Upper lobe of right lung (tissue), 1 donor: ENCODE results near the gene PTPRM. TPM values are rescaled to one million over a fixed set of nuclear protein-coding genes. Genes with fewer than 3 reads are reported as not detected.

Experiments used
- ATAC-seq: fragments of 200-7000 bp; cut with Tn5 transposase; one replicate; pipeline ENCODE4 v1.9.1; 2020; ENCODE audit warnings: mild to moderate bottlenecking, moderate library complexity
- DNase-seq: peaks from one replicate; pipeline ENCODE4 v3.0.0-alpha.2; 2020
- H3K27ac ChIP-seq: fragments of 200-600 bp; one replicate; pipeline ENCODE4 v1.8.0; 2022
- H3K27me3 ChIP-seq: fragments of 200-600 bp; one replicate; pipeline ENCODE4 v1.8.0; 2022; ENCODE audit warnings: mild to moderate bottlenecking
- H3K36me3 ChIP-seq: fragments of 200-600 bp; one replicate; pipeline ENCODE4 v1.8.0; 2022
- H3K4me1 ChIP-seq: fragments of 200-600 bp; one replicate; pipeline ENCODE4 v1.8.0; 2022
- H3K4me3 ChIP-seq: fragments of 200-600 bp; one replicate; pipeline ENCODE4 v1.8.0; 2022; ENCODE audit warnings: mild to moderate bottlenecking
- H3K9me3 ChIP-seq: fragments of 200-600 bp; one replicate; pipeline ENCODE4 v1.8.0; 2022
- intact Hi-C: fragments of 100-400 bp; cut with DNase I; formaldehyde crosslinking; loops from one replicate; pipeline ENCODE4 v1.11.0; 2022
- total RNA-seq: library from RNA; stranded (reverse); fragmentation: NEBNext Ultra II Directional; extraction: Animal tissue kit (Norgen Biotek cat#: 25700); gene quantifications from one replicate; pipeline ENCODE4 v1.2.1, GENCODE V29; 2021
- TF ChIP-seq, protein P1 (sequence below): fragments of 200-600 bp; IDR thresholded peaks from one replicate; pipeline ENCODE4 v1.8.0; 2022; ENCODE audit warnings: antibody characterized with exemption
- donor health status: DM: no; HTN: yes; CAD: no; lungs with severe emphysema.

Gene PTPRM
- total RNA-seq, 1 donor from 2014 or later: 99.3 TPM

DNA sequence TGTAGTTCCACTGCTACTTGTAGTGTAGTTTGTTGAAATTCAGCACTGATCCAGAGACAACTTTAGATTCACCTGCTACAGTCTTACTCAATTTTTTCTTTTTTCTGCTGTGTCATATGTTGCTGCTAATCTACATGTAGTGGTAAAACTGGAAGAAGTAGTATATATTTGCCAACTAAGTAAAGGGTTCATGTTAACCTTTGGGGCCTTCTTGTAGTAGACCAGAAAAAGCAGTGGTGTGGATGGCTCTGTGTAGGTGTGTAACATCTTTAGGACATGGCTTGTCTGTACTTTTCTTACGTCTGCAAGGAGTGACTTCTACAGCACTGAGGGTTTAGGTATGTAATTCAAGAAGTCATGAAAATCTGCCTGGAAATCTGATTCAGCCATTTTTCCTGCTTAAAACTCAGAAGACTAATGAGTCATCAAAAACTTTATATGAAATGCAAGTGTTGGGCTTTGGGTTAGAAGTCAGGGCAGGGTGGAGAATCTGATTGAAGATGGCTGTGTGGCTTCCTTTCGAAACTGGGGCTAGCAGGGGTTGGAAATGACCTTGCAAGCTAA is 8.4 kb downstream of the PTPRM start:
- intact Hi-C loops: no loop called here
- DNase-seq: no peak

DNA sequence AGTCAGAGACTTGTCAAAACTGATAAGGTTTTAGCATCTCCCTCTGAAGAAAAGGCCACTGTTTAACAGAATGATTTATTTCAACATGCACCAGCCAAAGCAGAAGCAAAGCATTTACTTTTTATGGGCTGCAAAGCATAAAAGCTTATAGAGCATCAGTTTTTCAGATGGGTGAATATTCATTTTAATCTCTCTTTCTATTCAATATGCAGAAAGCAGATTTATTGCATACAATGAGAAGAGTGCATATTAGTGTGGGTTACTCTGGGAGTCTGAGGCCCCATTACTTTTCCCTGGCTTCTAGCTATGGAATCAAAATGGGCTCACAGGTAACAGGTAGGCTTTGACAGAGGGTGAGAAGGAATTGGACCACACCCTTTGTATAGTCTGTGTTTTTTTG is 9.0 kb downstream of the PTPRM start:
- Histone ChIP-seq H3K9me3 (no peaks in the 10 kb centered on the region), H3K4me3 (no peak overlapping the region), H3K36me3 (no peaks in the 10 kb centered on the region), H3K27ac (no peak overlapping the region), H3K4me1 (peaks cover 29% of the 10 kb centered on the region), H3K27me3 (no peaks in the 10 kb centered on the region)
- DNase-seq (no peak), ATAC-seq (no peak)
- TF ChIP-seq, protein P1, sequence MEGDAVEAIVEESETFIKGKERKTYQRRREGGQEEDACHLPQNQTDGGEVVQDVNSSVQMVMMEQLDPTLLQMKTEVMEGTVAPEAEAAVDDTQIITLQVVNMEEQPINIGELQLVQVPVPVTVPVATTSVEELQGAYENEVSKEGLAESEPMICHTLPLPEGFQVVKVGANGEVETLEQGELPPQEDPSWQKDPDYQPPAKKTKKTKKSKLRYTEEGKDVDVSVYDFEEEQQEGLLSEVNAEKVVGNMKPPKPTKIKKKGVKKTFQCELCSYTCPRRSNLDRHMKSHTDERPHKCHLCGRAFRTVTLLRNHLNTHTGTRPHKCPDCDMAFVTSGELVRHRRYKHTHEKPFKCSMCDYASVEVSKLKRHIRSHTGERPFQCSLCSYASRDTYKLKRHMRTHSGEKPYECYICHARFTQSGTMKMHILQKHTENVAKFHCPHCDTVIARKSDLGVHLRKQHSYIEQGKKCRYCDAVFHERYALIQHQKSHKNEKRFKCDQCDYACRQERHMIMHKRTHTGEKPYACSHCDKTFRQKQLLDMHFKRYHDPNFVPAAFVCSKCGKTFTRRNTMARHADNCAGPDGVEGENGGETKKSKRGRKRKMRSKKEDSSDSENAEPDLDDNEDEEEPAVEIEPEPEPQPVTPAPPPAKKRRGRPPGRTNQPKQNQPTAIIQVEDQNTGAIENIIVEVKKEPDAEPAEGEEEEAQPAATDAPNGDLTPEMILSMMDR: no peak
- intact Hi-C loops: no loop called here

More for the DNA sequence above, 8.4 kb downstream of the PTPRM start:
- no peak for ATAC-seq
- Histone ChIP-seq H3K27me3 (no peaks in the 10 kb centered on the region), H3K36me3 (no peaks in the 10 kb centered on the region), H3K4me3 (no peak overlapping the region), H3K9me3 (no peaks in the 10 kb centered on the region), H3K4me1 (peaks cover 30% of the 10 kb centered on the region), H3K27ac (no peak overlapping the region)
- TF ChIP-seq, protein P1: no peak

DNA sequence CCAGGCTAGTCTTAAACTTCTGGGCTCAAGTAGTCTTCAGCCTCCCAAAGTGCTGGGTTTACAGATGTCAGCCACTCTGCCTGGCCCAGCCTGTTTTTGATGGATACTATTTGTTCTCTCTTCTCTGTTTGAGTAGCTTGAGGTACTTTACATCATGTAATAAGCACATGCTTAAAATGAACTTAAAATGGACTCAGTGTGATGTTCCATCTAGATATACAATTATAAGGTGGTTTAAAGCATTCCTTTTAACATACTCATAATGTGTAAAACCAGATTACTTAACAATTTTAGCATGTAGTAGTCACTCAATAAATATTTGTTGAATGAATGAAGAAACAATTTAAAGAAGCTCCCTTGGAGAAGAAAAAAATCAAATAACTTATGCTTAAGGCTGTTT is 9.6 kb downstream of the PTPRM start:
- Histone ChIP-seq H3K36me3 (no peaks in the 10 kb centered on the region), H3K4me3 (no peak overlapping the region), H3K27me3 (no peaks in the 10 kb centered on the region), H3K27ac (no peak overlapping the region), H3K4me1 (peaks cover 23% of the 10 kb centered on the region), H3K9me3 (no peaks in the 10 kb centered on the region)
- DNase-seq: no peak
- peak; percentile 67 for ATAC-seq
- TF ChIP-seq, protein P1: no peak
- intact Hi-C loops: no loop called here

DNA sequence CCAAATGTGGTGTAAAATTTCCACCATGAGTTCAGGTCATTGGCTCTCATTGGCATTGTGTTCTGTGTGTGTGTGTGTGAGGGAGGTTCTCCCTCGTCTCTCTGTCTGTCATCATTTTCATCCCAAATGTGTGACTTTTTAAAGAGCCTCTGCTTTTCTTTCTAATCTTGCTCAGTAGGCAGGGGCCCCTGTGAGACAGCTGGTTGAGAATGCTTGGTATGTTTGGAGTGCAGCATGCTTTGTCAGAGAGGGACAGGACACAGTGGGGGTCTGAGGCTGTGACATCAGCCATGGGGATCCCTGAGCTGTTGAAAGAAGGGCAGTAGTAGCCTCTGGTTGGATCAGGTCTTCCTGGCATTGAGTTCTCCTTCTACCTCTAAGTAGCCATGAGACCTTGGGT is 10.6 kb downstream of the PTPRM start:
- H3K4me1 ChIP-seq: peaks cover 19% of the 10 kb centered on the region
- H3K9me3 ChIP-seq: no peaks in the 10 kb centered on the region
- no peaks in the 10 kb centered on the region for H3K36me3 ChIP-seq
- DNase-seq (no peak), ATAC-seq (peak; percentile 29)
- no peak overlapping the region for H3K4me3 ChIP-seq
- H3K27ac ChIP-seq: no peak overlapping the region
- intact Hi-C loops: no loop called here
- no peaks in the 10 kb centered on the region for H3K27me3 ChIP-seq
- TF ChIP-seq, protein P1: no peak

DNA sequence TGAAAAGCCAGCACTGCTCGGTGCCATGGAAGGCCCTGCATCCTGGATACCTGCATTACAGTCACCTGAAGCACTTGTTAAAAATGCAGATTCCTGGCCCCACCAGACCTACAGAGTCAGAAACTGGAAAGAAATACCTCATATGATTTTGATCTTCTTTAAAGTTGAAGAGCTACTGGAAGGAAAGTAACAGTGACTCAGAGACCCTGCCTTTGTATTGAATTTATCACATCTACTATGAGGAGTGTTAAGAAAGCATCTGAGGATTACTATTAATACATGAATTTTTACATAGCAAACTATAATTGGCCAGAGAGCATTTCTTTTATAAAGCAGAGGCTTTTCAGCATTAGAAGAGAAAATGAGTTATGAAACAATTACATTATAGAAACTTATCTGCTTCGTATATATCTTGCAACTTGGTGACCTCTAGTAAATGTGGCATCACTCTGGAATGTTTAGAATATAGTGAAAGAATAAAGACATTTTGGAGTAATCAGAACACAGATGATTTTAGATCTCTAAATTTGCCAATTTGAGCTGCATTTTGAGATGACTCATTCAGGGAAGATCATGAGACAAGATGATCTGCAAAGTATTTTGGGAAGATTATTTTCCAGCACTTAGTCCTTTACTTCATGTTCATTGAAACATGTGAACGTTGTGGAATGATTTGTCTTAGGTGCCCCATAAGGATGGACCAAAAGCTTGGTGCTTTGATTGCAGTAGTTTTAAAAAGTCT is 12.2 kb downstream of the PTPRM start:
- DNase-seq: no peak
- H3K36me3 ChIP-seq: no peaks in the 10 kb centered on the region
- H3K27me3 ChIP-seq: no peaks in the 10 kb centered on the region
- no peak for ATAC-seq
- TF ChIP-seq, protein P1: no peak
- no peak overlapping the region for H3K27ac ChIP-seq
- peaks cover 14% of the 10 kb centered on the region for H3K4me1 ChIP-seq
- H3K9me3 ChIP-seq: no peaks in the 10 kb centered on the region
- intact Hi-C loops: no loop called here
- H3K4me3 ChIP-seq: no peak overlapping the region
